DOHH2 (cell line): ENCODE results near the gene TAS2R19.

Experiments
- H3F3A ChIP-seq: fragments of 200-600 bp; sonication (generic), shearing (Covaris generic); 2 replicates; pipeline ENCODE4 v1.6.0; 2016; ENCODE audit warnings: antibody characterized with exemption, mild to moderate bottlenecking; ENCODE audit not compliant: control insufficient read depth, insufficient read depth
- H3K27ac ChIP-seq: fragments of 200-600 bp; sonication (generic); 2 replicates; pipeline ENCODE4 v1.5.1; 2014; ENCODE audit warnings: low read depth, mild to moderate bottlenecking, low read length, moderate library complexity
- H3K27me3 ChIP-seq: fragments of 200-600 bp; sonication (generic); 2 replicates; pipeline ENCODE4 v1.6.1; 2014; ENCODE audit warnings: mild to moderate bottlenecking, low read length, mixed read lengths; ENCODE audit not compliant: control insufficient read depth
- H3K36me3 ChIP-seq: fragments of 200-600 bp; sonication (generic); 2 replicates; pipeline ENCODE4 v1.6.1; 2014; ENCODE audit warnings: mild to moderate bottlenecking, low read length, moderate library complexity, mixed read lengths; ENCODE audit not compliant: control insufficient read depth
- H3K4me1 ChIP-seq: fragments of 200-600 bp; sonication (generic); 2 replicates; pipeline ENCODE4 v1.6.1; 2014; ENCODE audit warnings: mild to moderate bottlenecking, low read length, mixed read lengths; ENCODE audit not compliant: control insufficient read depth
- H3K4me2 ChIP-seq: fragments of 200-600 bp; sonication (generic); 2 replicates; pipeline ENCODE4 v1.6.0; 2014; ENCODE audit warnings: mild to moderate bottlenecking, low read length, moderate library complexity
- H3K4me3 ChIP-seq: fragments of 200-600 bp; sonication (generic); 2 replicates; pipeline ENCODE4 v1.5.1; 2014; ENCODE audit warnings: mild to moderate bottlenecking, low read length, mixed read lengths
- H3K79me2 ChIP-seq: fragments of 200-600 bp; sonication (generic); 2 replicates; pipeline ENCODE4 v1.6.1; 2014; ENCODE audit warnings: mild to moderate bottlenecking, low read length, mixed read lengths; ENCODE audit not compliant: control insufficient read depth
- H3K9me2 ChIP-seq: fragments of 200-600 bp; sonication (generic); replicated peaks from 2 replicates; pipeline ENCODE4 v1.6.1; 2014; ENCODE audit warnings: mild to moderate bottlenecking, low read length, mixed read lengths; ENCODE audit not compliant: control insufficient read depth
- H3K9me3 ChIP-seq: fragments of 200-600 bp; sonication (generic); 2 replicates; pipeline ENCODE4 v1.6.1; 2014; ENCODE audit warnings: antibody characterized with exemption, low read length, mixed read lengths; ENCODE audit not compliant: control insufficient read depth, insufficient read depth
- H4K20me1 ChIP-seq: fragments of 200-600 bp; sonication (generic); 2 replicates; pipeline ENCODE4 v1.6.0; 2014; ENCODE audit warnings: low read depth, mild to moderate bottlenecking, antibody characterized with exemption, low read length, moderate library complexity; ENCODE audit not compliant: control insufficient read depth, insufficient read depth
- CTCF ChIP-seq: fragments of 200-600 bp; sonication (generic); IDR thresholded peaks from one replicate; pipeline ENCODE4 v1.5.1; 2014; ENCODE audit warnings: antibody characterized with exemption, mild to moderate bottlenecking, low read depth, low read length; ENCODE audit not compliant: poor library complexity, severe bottlenecking
- EZH2phosphoT487 ChIP-seq: fragments of 200-600 bp; sonication (generic); IDR thresholded peaks from 2 replicates; pipeline ENCODE4 v1.6.1; 2017; ENCODE audit warnings: borderline replicate concordance, mild to moderate bottlenecking, antibody characterized with exemption, low read length, moderate library complexity, mixed read lengths

Gene TAS2R19

GRCh38 chr12:10982244-10982643 lies 40.2 kb downstream of the TAS2R19 start:
- H3K4me3 ChIP-seq: no peak overlapping the region
- H3F3A ChIP-seq: no peaks in the 10 kb centered on the region
- TF ChIP-seq EZH2phosphoT487 (no peak), CTCF (no peak)
- H3K9me2 ChIP-seq: no peaks in the 10 kb centered on the region
- no peaks in the 10 kb centered on the region for H3K27me3 ChIP-seq
- H3K36me3 ChIP-seq: no peaks in the 10 kb centered on the region
- no peak overlapping the region for H3K4me2 ChIP-seq
- no peaks in the 10 kb centered on the region for H3K79me2 ChIP-seq
- H3K4me1 ChIP-seq: no peaks in the 10 kb centered on the region
- no peaks in the 10 kb centered on the region for H3K9me3 ChIP-seq
- H4K20me1 ChIP-seq: no peaks in the 10 kb centered on the region
- H3K27ac ChIP-seq: no peak overlapping the region

GRCh38 chr12:10974965-10975364 lies 47.5 kb downstream of the TAS2R19 start:
- no peak overlapping the region for H3K4me2 ChIP-seq
- no peaks in the 10 kb centered on the region for H4K20me1 ChIP-seq
- TF ChIP-seq EZH2phosphoT487 (no peak), CTCF (no peak)
- H3F3A ChIP-seq: no peaks in the 10 kb centered on the region
- H3K27ac ChIP-seq: no peak overlapping the region
- H3K79me2 ChIP-seq: no peaks in the 10 kb centered on the region
- H3K9me2 ChIP-seq: no peaks in the 10 kb centered on the region
- H3K36me3 ChIP-seq: no peaks in the 10 kb centered on the region
- H3K27me3 ChIP-seq: no peaks in the 10 kb centered on the region
- no peak overlapping the region for H3K4me3 ChIP-seq
- H3K4me1 ChIP-seq: no peaks in the 10 kb centered on the region
- H3K9me3 ChIP-seq: no peaks in the 10 kb centered on the region
